NCI-H1436 (cell line): Measurements from ENCODE around the gene GPR183.

Experiments
- DNase-seq: peaks from one replicate; lab custom pipeline; 2025; lab: John Stamatoyannopoulos, UW

Gene GPR183

GRCh38 chr13:99312493-99312883 is 5.3 kb upstream of the GPR183 start:
- no peak for DNase-seq

GRCh38 chr13:99311748-99312492 is 4.7 kb upstream of the GPR183 start:
- DNase-seq, result no peak

DNA sequence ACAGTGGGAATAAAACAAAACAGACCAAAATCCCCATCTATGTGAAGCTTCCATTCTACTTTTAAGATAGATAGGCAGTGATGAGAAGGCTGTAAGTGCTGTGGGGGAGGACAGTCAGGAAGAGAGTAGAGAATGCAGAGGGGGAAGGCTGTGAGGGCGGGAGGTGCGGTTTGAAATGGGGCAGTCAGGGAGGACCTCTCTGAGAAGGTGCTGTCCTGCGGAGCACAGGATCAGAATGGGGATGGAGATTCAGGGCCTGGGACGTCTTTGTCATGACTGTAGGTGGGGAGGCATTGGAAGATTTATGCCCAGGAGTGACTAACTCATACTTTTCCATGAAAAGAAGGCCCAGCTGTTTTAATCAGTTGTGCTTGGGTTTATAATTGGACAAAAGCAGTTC is 3.9 kb upstream of the GPR183 start:
- no peak for DNase-seq

DNA sequence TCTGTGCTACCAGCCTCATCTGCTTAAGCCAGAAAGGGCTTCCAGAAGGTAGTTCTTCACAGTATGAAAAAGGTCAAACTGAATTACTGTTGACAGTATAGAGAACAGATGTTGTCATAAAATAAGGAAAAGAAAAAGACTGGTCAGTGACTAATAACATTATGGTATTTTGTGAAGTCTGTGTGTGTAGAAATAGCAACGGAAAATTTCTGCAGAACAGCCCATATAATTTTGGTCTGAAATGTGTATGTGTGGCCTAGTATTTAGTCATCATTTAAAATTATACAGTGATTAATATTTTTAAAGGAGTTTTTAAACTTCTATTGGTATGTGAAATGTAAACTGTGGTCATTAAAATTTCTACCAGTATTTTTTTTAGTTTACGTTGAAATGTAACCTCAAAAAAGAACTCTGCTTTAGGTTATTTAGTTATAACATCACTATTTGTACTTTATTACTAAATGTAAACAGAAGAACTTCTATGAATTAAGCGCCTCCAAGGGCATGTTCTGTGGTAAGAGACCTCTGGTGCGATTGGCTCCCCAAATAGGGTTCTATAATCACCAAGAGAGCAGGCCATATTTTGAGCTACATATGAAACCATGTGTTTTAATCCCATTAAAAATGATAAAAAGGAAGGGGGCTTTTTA is 3.3 kb upstream of the GPR183 start:
- DNase-seq, result no peak

DNA sequence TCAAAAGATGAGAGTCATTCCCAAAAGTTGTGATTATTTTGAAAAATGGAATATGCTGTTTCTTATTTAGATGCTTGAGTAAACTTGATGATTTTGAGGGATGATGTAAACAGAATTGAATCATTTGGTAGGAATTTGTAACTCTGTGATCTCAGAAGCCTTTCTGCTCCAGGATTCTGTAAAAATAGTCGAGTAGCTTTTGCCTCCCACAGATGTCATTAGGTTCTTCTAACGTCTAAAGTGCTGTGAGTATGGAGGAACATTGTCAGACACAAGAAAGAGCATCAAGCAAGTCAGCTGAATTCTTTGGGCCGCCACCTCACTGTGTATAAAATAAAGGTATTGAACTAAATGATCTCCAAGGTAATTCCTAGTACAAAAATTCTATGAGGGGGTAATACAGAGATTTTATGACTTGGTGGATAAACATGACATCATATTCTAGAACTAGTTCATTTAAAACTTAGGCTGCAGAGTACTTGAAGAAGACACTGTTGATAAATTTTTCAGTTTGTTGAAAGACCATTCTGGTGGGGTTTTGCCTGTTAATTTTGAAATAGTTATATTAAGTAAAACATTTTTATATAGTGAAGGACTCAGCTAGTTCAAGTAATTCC is 1.4 kb upstream of the GPR183 start:
- DNase-seq, result no peak

- no peak for DNase-seq
Measured at GRCh38 chr13:99307648-99308339, 595 bp upstream of the GPR183 start.

DNA sequence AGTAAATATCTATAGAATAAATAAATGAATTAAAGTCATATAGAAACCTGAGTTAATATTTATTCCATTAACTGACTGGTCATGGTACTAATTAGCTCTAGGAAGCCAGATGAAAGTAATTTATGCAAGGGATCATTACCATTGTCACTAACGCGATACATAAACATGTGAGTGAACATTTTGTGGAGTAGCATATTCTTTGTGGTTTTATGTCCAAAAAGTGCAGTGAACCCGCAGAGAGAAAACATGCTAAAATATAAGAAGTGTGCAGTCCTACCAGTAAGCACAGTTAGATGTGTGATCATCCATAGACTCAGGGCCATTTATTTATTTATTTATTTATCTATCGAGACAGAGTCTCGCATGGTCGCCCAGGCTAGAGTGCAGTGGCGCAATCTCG is 1.6 kb downstream of the GPR183 start:
- DNase-seq, result no peak

GRCh38 chr13:99305158-99305557 is 2.0 kb downstream of the GPR183 start:
- no peak for DNase-seq

- DNase-seq, result no peak
Measured at GRCh38 chr13:99304541-99304940, 2.7 kb downstream of the GPR183 start.

GRCh38 chr13:99303863-99304521 is 3.2 kb downstream of the GPR183 start:
- DNase-seq, result no peak

DNA sequence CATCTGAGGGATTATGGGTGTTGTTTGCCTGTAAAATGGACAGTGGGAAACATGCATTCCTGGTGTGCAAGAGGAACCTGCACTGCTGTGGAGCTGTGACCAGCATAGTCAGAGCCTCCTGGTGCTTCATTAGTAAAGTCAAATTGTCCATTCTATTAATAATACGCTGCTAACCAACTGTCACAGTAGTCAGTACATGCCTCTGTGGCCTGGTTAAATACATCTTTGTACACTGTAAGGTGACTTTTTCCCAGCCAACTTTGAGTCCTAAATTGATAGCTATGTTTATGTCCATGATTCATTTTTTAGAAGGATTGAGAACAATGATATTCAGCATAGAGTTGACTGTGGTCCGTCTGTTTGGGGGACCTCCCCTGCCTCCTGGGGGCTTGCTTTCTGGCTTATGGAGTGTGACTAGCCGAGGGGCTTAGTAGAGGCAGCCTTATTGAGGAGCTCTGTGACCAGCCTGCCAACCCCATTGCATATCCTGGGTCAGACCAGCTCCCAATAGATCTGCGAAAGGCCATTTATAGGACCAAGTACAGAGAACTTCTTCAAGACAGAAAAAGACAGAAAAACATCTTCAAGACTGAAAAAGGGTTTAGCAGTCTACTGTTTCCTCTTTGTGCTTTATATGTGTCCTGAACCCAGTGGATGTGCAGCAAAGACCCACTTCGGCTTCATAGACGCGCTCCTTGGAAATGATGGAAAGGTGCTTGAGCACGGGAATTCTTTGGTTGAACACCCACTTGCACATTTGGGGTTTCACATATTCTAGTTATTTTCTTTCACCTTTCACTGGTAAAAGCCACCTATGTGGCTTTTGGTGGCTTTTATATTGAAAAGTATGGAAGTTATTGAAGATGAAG is 4.3 kb downstream of the GPR183 start:
- no peak for DNase-seq

DNA sequence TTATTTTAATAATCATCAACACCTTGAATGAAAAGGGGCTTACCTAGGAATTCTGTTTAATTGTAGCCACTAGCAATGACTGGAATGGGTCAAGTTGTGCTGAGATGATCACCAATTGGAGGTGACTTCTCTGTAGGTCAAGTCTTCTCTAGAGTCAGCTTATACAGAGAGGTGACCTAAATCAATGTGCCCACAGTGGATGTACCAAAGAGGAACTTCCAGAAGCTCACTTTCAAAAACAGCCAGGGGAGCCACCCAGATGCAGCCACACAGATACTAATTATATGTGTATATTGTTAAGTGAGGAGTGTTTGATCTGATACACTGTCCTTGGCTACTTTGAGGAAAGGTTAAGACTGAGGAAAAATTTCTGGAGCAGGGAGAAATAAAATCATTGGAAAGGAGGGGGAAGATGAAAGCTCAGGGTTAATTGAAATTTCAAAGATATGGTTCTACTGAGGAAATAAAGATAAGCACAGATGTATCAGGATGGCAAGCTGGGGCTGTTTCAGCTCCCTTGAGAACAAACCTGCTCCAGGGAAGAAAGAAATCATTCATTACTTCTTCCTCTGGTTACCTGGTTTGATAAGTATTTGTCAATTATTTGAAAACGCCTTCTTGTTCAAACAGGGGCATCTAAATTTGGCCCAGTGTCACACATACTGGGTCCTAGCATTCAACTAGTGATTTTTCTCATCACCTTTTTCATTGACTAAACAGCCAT is 5.1 kb downstream of the GPR183 start:
- no peak for DNase-seq

DNA sequence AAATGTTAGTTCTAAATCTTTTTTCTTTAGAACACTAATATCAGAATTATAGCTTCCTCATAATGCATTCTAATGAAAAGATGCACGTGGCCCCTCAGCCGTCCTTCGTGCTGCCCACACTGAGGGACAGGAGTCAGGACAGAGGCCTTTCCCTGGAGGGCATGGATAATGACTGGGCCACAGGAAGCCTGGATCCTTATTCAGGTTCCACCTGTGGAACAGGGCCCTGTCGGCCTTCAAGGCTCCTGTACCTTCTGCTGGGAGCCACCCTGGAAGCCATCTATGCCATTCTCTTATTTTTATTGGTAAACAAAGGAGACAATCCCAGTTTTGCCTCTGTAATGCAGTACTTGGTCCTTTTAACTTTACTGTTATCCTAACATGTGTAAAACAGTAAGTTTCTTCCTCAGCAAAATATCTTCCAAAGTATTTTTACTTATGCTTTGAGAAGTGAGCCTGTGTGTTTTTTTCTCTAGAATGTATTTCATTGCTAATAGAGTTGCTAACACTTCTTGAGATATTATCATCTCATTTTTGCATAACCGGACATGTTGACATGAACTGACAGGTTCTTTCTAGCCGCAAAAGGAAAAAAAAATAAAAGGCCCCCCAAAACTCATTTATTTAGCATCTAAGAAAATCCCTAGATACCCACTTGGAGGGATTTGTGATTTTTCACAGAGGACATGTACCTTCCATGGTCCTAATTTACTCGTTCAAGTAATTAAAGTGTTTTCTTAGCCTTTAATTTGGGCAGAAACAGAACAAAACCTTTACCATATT is 6.0 kb downstream of the GPR183 start:
- no peak for DNase-seq

DNA sequence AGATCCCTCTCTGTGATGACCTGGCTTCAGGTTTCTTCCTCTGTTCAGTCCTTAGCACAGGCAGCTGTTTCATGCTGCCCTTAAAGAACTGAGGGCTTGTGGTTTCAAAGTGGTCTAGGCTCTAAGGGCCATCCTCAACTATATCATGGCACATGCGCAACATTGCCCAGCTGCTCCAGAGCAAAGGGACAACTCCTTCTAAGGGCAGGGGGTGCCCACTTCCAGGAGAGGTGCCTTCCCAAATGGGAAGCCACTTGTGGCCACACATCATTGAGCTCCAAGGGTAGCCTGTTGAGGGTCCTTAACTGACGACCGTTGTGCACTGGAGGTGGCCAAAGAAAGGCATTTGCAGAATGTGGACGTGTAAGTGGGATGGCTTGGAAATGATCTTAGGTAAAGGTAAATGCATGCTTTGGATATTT is 7.3 kb downstream of the GPR183 start:
- no peak for DNase-seq

GRCh38 chr13:99299256-99299919 is 7.8 kb downstream of the GPR183 start:
- DNase-seq, result no peak

- no peak for DNase-seq
Measured at GRCh38 chr13:99298056-99298455, 9.1 kb downstream of the GPR183 start.

DNA sequence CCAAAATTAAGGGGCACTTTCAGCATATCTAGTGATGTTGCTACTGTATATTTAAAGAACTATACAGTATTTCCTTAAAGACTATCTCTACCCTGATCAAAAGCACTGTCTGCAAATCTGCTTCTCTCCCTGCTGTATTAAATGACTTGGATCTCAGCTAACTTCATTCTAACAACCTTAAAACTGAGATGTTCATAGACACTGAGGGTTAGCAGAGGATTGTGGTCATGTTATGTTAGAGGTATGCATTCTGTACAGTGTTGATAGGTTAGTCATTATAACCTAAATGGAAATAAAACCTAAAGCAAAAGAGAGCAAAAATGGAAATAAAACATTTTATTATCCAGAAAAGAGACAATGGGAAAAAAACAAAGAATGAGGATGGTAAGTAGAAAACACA is 9.9 kb downstream of the GPR183 start:
- no peak for DNase-seq

DNA sequence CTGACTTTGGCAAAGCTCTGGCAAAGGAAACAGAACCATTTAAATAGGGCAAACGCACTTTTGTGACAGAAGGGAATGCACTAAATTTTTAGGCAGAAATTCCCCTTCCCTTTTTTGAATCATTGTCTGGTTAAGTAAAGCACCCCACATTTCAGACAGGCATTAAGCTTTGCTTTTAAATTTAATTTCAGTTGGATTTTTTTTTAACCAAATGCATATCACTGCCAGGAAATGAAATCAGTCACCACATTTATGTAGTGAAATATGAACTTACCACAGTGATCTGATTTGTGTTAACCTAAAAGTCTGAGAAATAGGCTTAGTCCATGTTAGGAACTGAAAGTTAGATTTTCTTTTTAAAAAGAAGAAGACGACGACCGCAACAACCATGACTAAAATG is 10.8 kb downstream of the GPR183 start:
- DNase-seq, result no peak
